ENCODE results near the gene CAMK1D. TPM values are rescaled to one million over a fixed set of nuclear protein-coding genes. Genes with fewer than 3 reads are reported as not detected.

The CAMK1D gene
- total and polyA plus RNA-seq, 10 of the 15 experiments (the other 5 are each of a cell fraction or from before 2014, with no cell fraction given), result 2.1 to 35.5 (median 14.7) TPM

GRCh38 chr10:12389154-12389734, 39.9 kb downstream of the CAMK1D start:
- H3K27me3 ChIP-seq (replicated peaks in 1 of 2; ENCODE audit: control insufficient read depth in 2 of 2, insufficient read depth in 2 of 2, low read length in 1 of 2), result no peaks in the 10 kb centered on the region
- H4K20me1 ChIP-seq (ENCODE audit: control insufficient read depth, insufficient read depth), result no peaks in the 10 kb centered on the region
- H3K4me1 ChIP-seq (ENCODE audit: control insufficient read depth, insufficient read depth, low read length), result peaks cover 5% of the 10 kb centered on the region
- RAD21 ChIA-PET (ENCODE audit: unreplicated experiment), result interaction anchor here (1.1 kb wide), 1 partner anchor 93 kb away, joined by 3 read pairs; no protein-coding TSS in a partner anchor
- FAIRE-seq, result no peak
- BruUV-seq (replicated peaks), result no TSS peak
- ATAC-seq, result peak; percentile 63
- no peak overlapping the region for H2AFZ ChIP-seq (ENCODE audit: control insufficient read depth, low read depth, low read length)
- H3K4me3 ChIP-seq, result no peak overlapping the region
- peaks cover 3% of the 10 kb centered on the region; the same call in 2 of the 3 replicates for H3K9me3 ChIP-seq (replicated peaks; ENCODE audit: control insufficient read depth, insufficient read depth, low read length)
- DNase-seq (ENCODE audit: low read depth, low spot score), result no peak
- SMC1A ChIA-PET (ENCODE audit: uncharacterized antibody, unreplicated experiment), result interaction anchor here (1.1 to 1.4 kb wide), 3 partner anchors 11 to 52 kb away, joined by 3 read pairs; no protein-coding TSS in a partner anchor
- in situ Hi-C loops (cut with MboI) (no loop called here), intact Hi-C loops (cut with micrococcal nuclease; ENCODE audit: unreplicated experiment) (no loop called here)
- POLR2A ChIA-PET, result no interaction called here
- 48% methylated on average over 17 of the region's 17 CpGs for WGBS (ENCODE audit: insufficient coverage, insufficient replicate concordance, low lambda C conversion rate, missing lambda C conversion rate)
- no peak overlapping the region for H3K27ac ChIP-seq (ENCODE audit: control insufficient read depth, insufficient read depth)
- CTCF ChIA-PET, result interaction anchor here (1.5 kb wide), 1 partner anchor 23 kb away, joined by 3 read pairs; no protein-coding TSS in a partner anchor
- H3K9ac ChIP-seq (ENCODE audit: control insufficient read depth, insufficient read depth, low read length), result no peak overlapping the region
- TF ChIP-seq MXI1 (IDR thresholded peaks at IDR 0.05; ENCODE audit: low read depth, low read length) (no peak), USF1 (IDR thresholded peaks at IDR 0.05; ENCODE audit: borderline replicate concordance, extremely low read length, insufficient read depth, low read depth, low read length) (no peak), KAT2A (conservative IDR thresholded peaks at IDR 0.05; ENCODE audit: control insufficient read depth, low read depth, low read length) (no peak), HDAC6 (IDR thresholded peaks at IDR 0.05; ENCODE audit: unreplicated experiment) (no peak), STAT3 (IDR thresholded peaks at IDR 0.05; ENCODE audit: low read depth, low read length) (no peak), BHLHE40 (IDR thresholded peaks at IDR 0.05; ENCODE audit: borderline replicate concordance in 1 of 2, low read depth in 2 of 2, low read length in 1 of 2) (peak in 1 of 2 experiments; percentile 37; a peak in 1 of 4 replicates), LARP7 (IDR thresholded peaks at IDR 0.05) (no peak)
- H3K36me3 ChIP-seq (ENCODE audit: control insufficient read depth in 2 of 2, insufficient read depth in 2 of 2, low read length in 1 of 2), result no peaks in the 10 kb centered on the region
- no peak overlapping the region for H3K4me2 ChIP-seq (ENCODE audit: control insufficient read depth, insufficient read depth)
- H3K79me2 ChIP-seq (ENCODE audit: control insufficient read depth, insufficient read depth, low read length), result peaks cover 5% of the 10 kb centered on the region

Measured in GM12878 (cell line).